ENCODE measurements around the gene KIAA1549.
"Not testable (repeated sequence)": the region's sequence is repeated elsewhere in the genome, so short reads cannot be mapped to it uniquely, and the experiment has no call there.

The KIAA1549 gene

DNA sequence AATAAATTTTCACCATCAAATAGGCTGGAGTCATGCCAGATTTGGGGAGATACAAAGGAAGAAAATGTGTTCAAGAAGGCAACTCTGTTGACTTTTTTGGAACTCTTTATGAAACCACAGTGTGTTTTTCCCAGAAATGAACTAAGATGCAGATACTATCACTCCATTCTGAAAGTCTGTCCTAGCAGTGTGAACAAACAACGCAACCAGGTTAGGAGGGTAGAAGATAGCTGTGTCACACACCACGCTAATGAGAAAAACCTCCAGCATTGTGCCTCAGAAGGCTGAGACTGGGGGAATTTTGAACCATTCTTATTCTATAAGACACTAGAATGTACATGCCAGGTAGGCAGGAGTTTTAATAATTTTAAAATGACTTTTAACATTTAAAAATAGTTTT, 167.2 kb downstream of the KIAA1549 start:
- Mint-ChIP-seq H3K36me3 (ENCODE audit: low read depth) (no peaks in the 10 kb centered on the region), H3K9me3 (no peaks in the 10 kb centered on the region), H3K4me3 (no peak overlapping the region), H3K27me3 (no peaks in the 10 kb centered on the region), H3K4me1 (ENCODE audit: low read depth) (no peaks in the 10 kb centered on the region), H3K27ac (no peak overlapping the region)
- intact Hi-C loops (cut with micrococcal nuclease): no loop called here

DNA sequence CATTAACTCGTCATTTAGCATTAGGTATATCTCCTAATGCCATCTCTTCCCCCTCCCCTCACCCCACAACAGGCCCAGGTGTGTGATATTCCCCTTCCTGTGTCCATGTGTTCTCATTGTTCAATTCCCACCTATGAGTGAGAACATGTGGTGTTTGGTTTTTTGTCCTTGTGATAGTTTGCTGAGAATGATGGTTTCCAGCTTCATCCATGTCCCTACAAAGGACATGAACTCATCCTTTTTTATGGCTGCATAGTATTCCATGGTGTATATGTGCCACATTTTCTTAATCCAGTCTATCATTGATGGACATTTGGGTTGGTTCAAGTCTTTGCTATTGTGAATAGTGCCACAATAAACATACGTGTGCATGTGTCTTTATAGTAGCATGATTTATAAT, 169.9 kb downstream of the KIAA1549 start:
- H3K4me1 Mint-ChIP-seq (ENCODE audit: low read depth); H3K36me3 Mint-ChIP-seq (ENCODE audit: low read depth); H3K4me3 Mint-ChIP-seq; intact Hi-C loops (cut with micrococcal nuclease); H3K27ac Mint-ChIP-seq; H3K9me3 Mint-ChIP-seq; H3K27me3 Mint-ChIP-seq: not testable (repeated sequence)

DNA sequence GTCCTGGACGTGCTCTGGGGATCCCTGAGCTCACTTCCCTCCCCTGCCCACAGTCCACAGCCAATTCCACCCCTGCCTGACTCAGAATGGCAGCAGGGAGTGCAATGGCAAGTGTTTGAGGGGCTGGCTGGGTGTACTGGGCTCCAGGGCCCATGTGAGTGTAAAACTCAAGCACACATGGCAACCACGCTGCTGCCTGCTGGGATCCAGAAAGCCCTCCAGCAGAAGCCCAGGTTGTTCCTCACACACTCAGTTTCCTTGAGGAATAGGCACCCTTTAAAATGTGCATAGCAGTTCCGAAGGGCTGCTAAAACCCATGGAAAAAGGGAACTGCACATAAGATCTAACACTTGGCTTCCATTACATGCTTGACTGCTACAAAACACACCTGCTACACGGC, 171.8 kb downstream of the KIAA1549 start:
- no peak overlapping the region for H3K27ac Mint-ChIP-seq
- intact Hi-C loops (cut with micrococcal nuclease): no loop called here
- no peaks in the 10 kb centered on the region for H3K36me3 Mint-ChIP-seq (ENCODE audit: low read depth)
- no peak overlapping the region for H3K4me3 Mint-ChIP-seq
- no peaks in the 10 kb centered on the region for H3K4me1 Mint-ChIP-seq (ENCODE audit: low read depth)
- peaks cover under 1% of the 10 kb centered on the region for H3K27me3 Mint-ChIP-seq
- no peaks in the 10 kb centered on the region for H3K9me3 Mint-ChIP-seq

DNA sequence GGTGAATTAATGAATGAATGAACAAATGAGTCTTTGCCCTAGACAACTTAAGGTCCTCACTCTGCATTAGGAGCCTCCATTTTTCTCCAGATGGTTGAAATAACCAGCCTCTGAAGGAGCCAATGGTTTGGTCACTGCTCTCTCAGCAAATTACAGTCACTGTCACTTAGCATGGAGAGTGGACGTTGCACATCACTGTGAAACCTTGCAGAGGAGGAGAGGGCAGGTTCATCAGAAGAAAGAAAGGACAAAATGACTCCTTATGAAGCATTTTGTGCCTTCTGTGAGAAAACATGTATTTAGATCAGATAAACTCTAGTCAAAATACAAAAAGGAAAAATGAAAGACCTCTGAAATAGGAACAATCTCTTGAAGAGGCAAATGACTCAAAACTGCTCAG, 176.6 kb downstream of the KIAA1549 start:
- H3K9me3 Mint-ChIP-seq: no peaks in the 10 kb centered on the region
- no peak overlapping the region for H3K27ac Mint-ChIP-seq
- peaks cover 2% of the 10 kb centered on the region for H3K27me3 Mint-ChIP-seq
- H3K36me3 Mint-ChIP-seq (ENCODE audit: low read depth): no peaks in the 10 kb centered on the region
- no peaks in the 10 kb centered on the region for H3K4me1 Mint-ChIP-seq (ENCODE audit: low read depth)
- H3K4me3 Mint-ChIP-seq: no peak overlapping the region
- intact Hi-C loops (cut with micrococcal nuclease): no loop called here

DNA sequence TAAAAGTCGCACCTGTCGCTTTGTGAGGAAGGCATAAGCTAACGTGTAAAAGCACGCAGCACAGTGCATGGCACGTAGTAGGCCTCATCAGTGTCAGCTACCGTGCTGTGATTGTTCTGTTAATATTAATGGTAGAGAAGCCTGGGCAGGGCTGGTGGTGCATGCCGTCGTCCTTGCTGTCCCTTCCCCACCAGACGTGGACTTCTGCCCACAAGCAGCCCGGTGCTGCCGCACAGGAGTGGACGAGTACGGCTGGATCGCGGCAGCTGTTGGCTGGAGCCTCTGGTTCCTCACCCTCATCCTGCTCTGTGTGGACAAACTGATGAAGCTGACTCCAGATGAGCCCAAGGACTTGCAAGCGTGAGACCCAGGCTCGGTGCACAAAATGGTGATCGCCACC, 178.5 kb downstream of the KIAA1549 start:
- intact Hi-C loops (cut with micrococcal nuclease): no loop called here
- Mint-ChIP-seq H3K9me3 (no peaks in the 10 kb centered on the region), H3K27ac (no peak overlapping the region), H3K4me3 (no peak overlapping the region), H3K27me3 (peaks cover 2% of the 10 kb centered on the region), H3K4me1 (ENCODE audit: low read depth) (no peaks in the 10 kb centered on the region), H3K36me3 (ENCODE audit: low read depth) (no peaks in the 10 kb centered on the region)

DNA sequence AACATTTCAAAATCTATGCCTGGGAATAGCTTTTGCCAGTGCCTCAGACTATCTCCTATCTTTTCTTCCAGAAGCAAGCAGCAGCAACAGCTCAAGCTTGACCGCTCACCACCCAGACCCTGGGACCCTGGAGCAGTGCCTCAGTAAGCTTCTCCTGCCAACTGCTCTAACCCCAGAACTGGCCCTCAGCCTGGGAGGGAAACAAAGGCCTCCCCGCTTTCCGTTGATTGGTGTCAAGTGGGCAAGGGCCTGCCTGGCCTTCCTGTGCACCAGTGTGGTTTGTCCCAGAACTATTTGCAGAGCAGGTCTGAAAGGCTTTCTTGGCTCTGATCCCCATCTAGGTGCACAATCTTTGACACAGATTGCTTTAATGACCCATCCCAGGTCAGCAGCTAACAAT, 179.9 kb downstream of the KIAA1549 start:
- Mint-ChIP-seq H3K27ac (no peak overlapping the region), H3K9me3 (no peaks in the 10 kb centered on the region), H3K36me3 (ENCODE audit: low read depth) (no peaks in the 10 kb centered on the region), H3K27me3 (peaks cover 2% of the 10 kb centered on the region), H3K4me3 (no peak overlapping the region), H3K4me1 (ENCODE audit: low read depth) (no peaks in the 10 kb centered on the region)
- intact Hi-C loops (cut with micrococcal nuclease): no loop called here

DNA sequence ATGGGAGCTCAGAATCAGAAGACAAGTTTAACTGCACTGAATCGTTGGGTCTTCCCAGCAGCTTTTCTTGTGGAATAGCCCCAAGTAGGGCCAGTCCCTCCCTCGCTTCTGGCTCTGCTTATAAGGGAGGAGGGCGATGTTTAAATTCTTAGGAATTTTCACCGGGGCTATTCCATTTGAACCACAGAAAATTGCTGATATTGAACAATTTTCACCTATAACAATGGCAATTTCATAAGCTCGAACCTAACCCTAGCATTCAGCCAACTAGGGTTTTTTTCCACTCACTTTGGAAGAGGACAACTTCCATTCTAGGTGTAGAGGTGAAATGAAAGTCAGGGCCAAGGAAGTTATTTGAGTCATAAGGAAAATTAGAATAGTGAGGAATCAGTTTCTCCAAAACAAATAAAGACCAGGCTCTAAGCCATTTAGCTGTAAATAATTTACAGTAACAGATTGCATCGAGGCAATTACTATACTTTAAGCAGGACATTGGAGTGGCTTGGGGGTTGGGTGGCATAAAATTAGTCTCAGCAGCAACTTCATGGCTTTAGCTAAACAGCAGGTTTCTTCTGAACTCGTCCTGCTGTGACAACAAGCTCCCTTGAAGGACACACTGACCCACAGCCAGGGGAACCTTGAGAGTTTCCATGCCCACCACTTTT, 181.7 kb downstream of the KIAA1549 start:
- Mint-ChIP-seq H3K27me3 (peaks cover 2% of the 10 kb centered on the region), H3K4me1 (ENCODE audit: low read depth) (no peaks in the 10 kb centered on the region), H3K9me3 (no peaks in the 10 kb centered on the region), H3K27ac (no peak overlapping the region), H3K36me3 (ENCODE audit: low read depth) (no peaks in the 10 kb centered on the region), H3K4me3 (no peak overlapping the region)
- intact Hi-C loops (cut with micrococcal nuclease): no loop called here

DNA sequence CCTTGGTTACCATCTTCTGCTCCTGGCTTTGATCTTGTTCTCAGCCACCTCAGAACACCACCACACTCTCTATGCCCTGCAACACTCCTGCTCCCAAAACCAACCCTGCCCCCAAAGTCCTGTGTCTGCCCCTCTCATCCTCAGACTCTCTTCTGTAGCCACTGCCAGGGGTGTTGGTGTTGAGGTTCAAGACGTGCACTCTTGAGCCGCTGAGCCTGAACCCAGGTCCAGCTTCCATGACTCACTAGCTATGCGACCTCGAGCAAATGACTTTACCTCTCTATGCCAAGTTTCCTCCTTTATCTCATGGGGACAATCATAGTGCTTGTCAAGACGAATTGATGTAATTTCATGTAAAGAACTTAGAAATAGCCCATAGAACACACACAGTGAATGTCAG, 182.4 kb downstream of the KIAA1549 start:
- Mint-ChIP-seq H3K36me3 (ENCODE audit: low read depth) (no peaks in the 10 kb centered on the region), H3K4me1 (ENCODE audit: low read depth) (no peaks in the 10 kb centered on the region), H3K4me3 (no peak overlapping the region), H3K27ac (no peak overlapping the region), H3K27me3 (no peaks in the 10 kb centered on the region), H3K9me3 (no peaks in the 10 kb centered on the region)
- intact Hi-C loops (cut with micrococcal nuclease): no loop called here

DNA sequence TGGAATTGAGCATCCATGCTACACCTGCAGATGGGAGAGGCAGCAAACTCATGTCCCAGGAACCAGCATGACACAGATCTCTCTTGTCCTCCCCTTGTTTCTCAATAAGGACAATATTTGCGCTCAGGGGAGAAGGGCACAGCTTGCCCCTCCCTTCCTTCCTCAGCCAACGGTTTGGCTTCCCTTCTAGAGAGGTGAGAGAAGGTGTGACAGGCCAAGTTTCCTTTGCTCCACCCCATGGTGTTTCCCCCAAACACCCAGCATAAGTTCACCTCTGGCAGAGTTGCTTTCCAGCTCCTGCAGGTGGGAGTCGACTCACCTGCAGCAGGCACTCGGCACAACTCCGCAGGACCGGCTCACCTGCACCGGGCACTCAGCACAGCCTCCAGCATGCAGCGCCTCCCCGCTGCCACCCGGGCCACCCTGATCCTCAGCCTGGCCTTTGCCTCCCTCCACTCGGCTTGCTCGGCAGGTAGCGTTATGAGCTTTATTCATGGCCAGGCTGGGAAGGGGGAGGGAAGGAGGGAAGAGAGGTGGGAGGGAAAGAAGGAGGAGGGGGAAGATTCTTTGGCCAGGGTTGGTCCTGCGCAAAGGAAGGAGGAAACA, 183.4 kb downstream of the KIAA1549 start, which contains the start of the genes ATP6V0A4 and TMEM213:
Gene ATP6V0A4, minus strand, starts transcription at position 482 of the 606 bp plus-strand sequence. CDS start 26,949 bp downstream, outside the sequence.
Gene TMEM213, plus strand, starts transcription at position 280 of the 606 bp plus-strand sequence. Its CDS starts 111 bp downstream, at position 391.
- intact Hi-C loops (cut with micrococcal nuclease): no loop called here
- no peak within 1 kb of the TSS for H3K27ac Mint-ChIP-seq
- no peaks in the 10 kb centered on the region for H3K36me3 Mint-ChIP-seq (ENCODE audit: low read depth)
- no peak within 1 kb of the TSS for H3K4me3 Mint-ChIP-seq
- no peaks in the 10 kb centered on the region for H3K27me3 Mint-ChIP-seq
- H3K9me3 Mint-ChIP-seq: no peaks in the 10 kb centered on the region
- no peaks in the 10 kb centered on the region for H3K4me1 Mint-ChIP-seq (ENCODE audit: low read depth)

DNA sequence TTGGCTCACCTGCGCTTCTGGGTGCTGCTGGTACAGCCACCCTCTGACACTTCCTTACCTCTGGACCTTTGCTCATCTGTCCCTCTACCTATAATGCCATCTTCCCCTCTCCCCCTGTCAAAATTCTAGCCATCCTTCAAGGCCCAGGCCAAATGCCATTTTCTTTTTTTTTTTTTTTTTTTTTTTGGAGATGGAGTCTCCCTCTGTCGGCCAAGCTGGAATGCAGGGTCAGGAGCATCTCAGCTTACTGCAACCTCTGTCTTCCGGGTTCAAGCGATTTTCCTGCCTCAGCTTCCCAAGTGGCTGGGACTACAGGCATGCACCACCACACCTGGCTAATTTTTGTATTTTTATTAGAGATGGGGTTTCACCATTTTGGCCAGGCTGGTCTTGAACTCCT, 184.1 kb downstream of the KIAA1549 start:
- intact Hi-C loops (cut with micrococcal nuclease); H3K4me1 Mint-ChIP-seq (ENCODE audit: low read depth); H3K4me3 Mint-ChIP-seq; H3K27ac Mint-ChIP-seq; H3K9me3 Mint-ChIP-seq; H3K27me3 Mint-ChIP-seq; H3K36me3 Mint-ChIP-seq (ENCODE audit: low read depth): not testable (repeated sequence)

DNA sequence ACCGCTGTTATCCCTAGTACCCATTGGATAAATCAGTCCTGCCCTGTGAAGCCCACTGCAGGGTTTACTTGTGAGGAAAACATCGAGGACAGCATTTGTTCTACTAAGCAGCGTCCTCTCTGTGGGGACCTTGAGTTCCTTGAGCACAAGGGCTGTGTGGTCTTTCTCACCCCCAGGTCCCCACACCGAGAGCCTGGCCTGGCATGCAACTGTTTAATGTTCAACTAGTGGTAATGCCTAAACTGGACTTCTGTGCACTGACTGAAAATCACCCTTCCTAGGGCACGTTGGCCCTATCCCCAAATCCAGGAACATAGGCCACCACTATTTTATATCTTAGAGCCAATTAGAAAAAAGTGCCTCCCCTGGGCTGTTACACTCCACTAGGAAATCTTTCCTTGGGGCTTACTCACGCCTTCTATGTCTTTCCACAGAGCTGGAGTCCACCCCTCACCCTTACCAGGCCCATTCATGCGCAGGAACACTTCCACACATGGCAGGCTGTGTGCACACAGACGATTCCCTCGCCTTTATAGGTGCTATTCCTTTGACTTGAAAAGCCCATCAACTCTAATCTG, 185.1 kb downstream of the KIAA1549 start:
- no peaks in the 10 kb centered on the region for H3K27me3 Mint-ChIP-seq
- H3K4me1 Mint-ChIP-seq (ENCODE audit: low read depth): no peaks in the 10 kb centered on the region
- H3K36me3 Mint-ChIP-seq (ENCODE audit: low read depth): no peaks in the 10 kb centered on the region
- no peak overlapping the region for H3K4me3 Mint-ChIP-seq
- intact Hi-C loops (cut with micrococcal nuclease): no loop called here
- H3K27ac Mint-ChIP-seq: no peak overlapping the region
- no peaks in the 10 kb centered on the region for H3K9me3 Mint-ChIP-seq

DNA sequence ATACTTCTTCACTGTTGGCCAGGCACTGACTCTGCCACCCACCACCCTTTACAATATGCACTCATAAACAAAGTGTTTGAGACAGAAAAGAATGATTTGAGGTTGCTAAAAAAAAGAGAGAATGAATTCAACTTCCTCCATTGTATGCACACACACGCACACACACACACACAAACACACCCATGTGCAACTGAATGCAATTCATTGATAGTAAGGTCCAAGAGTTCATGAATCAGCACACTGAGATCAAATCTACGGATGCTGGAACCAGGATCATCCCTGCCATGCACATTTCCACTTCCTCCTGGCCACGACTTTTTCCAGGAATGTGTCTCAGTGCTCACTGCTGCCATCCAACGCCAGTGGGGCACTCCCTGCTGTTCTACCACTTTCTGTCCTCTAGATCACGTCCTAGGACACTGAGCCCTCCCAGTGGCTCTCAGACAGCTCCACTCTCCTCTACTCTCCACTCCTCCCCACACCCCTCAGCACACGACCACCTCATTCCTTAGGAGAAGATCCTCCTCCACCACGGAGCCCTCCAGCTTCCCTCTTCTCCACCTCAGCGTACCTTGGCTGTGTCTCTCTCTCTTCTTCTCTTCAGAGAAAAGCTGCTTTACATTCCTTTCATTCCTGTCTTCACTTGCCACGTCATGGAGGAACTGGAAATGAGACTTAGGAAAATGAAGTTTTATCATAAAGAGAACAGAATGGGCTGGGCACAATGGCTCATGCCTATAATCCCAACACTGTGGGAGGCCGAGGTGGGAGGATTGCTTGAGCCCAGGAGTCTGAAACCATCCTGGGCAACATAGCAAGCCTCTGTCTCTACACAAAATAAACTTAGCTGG, 195.4 kb downstream of the KIAA1549 start:
- no peaks in the 10 kb centered on the region for H3K36me3 Mint-ChIP-seq (ENCODE audit: low read depth)
- H3K4me1 Mint-ChIP-seq (ENCODE audit: low read depth): no peaks in the 10 kb centered on the region
- H3K27ac Mint-ChIP-seq: no peak overlapping the region
- H3K9me3 Mint-ChIP-seq: peaks cover 11% of the 10 kb centered on the region
- no peaks in the 10 kb centered on the region for H3K27me3 Mint-ChIP-seq
- H3K4me3 Mint-ChIP-seq: no peak overlapping the region
- intact Hi-C loops (cut with micrococcal nuclease): no loop called here

DNA sequence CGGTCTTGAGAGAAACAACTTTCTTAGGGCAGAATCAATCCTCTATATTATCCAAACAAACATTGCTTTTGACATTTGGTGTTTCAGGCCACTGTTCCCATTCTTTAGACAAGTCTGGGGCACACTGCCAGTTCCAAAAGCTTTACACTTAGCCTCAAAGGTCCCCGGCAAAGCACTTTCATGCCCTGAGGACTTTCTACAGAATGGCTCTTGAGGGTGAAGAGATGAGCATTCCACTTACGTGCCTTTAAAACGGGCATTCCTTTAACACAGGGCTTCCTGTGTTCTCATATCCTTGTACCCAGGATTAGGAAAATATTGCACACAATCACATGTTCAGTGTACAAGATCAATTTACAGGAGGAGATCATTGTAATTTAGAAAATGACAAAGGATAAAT, 196.5 kb downstream of the KIAA1549 start:
- H3K36me3 Mint-ChIP-seq (ENCODE audit: low read depth): no peaks in the 10 kb centered on the region
- peaks cover 11% of the 10 kb centered on the region for H3K9me3 Mint-ChIP-seq
- intact Hi-C loops (cut with micrococcal nuclease): no loop called here
- no peak overlapping the region for H3K4me3 Mint-ChIP-seq
- H3K27me3 Mint-ChIP-seq: no peaks in the 10 kb centered on the region
- no peaks in the 10 kb centered on the region for H3K4me1 Mint-ChIP-seq (ENCODE audit: low read depth)
- no peak overlapping the region for H3K27ac Mint-ChIP-seq

All from dendritic cell treated with granulocyte-macrophage colony-stimulating factor and Interleukin-4, amounts not matched to agents 40 ng/mL and 50 ng/mL, for 4 days (primary cell).